GM04503 (cell line): ENCODE results near the gene MIA.
"Not testable (repeated sequence)": the region's sequence is repeated elsewhere in the genome, so short reads cannot be mapped to it uniquely, and the experiment has no call there.

ENCODE experiments used
- DNase-seq: peaks from one replicate; pipeline ENCODE4 v3.0.0-alpha.2; 2012; ENCODE audit warnings: low read depth

The MIA gene

DNA sequence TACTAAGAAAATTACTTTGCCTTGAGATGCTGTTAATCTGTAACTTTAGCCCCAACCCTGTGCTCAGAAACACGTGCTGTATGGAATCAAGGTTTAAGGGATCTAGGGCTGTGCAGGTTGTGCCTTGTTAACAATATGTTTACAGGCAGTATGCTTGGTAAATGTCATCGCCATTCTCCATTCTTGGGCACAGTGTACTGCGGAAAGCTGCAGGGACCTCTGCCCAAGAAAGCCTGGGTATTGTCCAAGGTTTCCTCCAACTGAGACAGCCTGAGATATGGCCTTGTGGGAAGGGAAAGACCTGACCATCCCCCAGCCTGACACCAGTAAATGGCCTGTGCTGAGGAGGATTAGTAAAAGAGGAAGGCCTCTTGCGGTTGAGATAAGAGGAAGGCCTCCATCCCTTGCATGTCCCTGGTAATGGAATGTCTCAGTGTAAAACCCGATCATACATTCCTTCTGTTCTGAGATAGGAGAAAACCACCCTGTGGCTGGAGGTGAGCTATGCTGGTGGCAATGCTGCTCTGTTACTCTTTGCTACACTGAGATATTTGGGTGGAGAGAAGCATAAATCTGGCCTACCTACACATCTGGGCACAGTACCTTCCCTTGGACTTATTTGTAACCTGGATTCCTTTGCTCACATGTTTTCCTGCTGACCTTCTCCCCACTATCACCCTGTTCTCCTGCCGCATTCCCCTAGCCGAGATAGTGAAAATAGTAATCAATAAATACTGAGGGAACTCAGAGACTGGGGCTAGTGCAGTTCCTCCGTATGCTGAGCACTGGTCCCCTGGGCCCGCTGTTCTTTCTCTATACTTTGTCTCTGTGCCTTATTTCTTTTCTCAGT, 47.6 kb downstream of the MIA start:
- DNase-seq, result not testable (repeated sequence)

DNA sequence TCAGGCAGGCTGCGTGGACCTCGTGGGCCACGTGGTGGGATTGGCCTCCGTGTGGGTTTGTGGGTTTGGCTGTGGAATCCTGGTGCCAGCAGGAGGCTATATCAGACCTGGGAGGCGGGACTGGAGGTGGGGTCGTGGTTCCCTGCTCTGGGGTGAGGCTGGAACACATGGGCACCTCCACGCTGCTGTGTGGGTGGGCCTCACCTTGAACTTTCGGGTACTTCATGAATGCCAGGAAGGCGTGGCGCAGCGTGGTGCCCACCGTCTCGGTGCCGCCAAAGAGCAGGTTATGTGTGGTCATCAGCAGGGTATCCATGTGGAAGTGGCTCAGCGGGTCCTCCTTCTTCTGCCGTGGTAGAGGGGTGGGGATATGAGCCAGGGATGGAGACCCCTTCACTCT, 49.6 kb downstream of the MIA start:
- DNase-seq, result not testable (repeated sequence)

DNA sequence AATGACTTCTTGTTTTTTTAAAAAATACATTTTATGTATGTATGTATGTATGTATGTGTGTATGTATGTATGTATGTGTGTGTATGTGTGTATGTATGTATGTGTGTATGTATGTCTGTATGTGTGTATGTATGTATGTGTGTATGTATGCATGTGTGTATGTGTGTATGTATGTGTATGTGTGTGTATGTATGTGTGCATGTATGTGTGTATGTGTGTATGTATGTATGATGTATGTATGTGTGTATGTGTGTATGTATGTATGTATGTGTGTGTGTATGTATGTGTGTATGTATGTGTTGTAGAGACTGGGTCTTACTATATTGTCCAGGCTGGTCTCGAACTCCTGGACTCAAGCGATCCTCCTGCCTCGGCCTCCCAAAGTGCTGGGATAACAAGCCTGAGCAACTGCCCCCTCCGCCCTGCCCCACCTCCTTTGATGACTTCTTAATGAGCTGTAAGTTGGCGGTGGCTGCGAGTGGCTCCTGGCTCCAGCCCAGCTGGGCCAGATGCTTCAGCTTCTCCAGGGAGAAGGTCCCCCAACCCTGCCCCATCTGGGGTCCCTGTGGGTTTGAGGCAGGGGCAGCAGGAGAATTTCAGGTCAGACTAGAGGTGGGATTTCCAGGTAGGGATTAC, 50.3 kb downstream of the MIA start:
- DNase-seq, result not testable (repeated sequence)

DNA sequence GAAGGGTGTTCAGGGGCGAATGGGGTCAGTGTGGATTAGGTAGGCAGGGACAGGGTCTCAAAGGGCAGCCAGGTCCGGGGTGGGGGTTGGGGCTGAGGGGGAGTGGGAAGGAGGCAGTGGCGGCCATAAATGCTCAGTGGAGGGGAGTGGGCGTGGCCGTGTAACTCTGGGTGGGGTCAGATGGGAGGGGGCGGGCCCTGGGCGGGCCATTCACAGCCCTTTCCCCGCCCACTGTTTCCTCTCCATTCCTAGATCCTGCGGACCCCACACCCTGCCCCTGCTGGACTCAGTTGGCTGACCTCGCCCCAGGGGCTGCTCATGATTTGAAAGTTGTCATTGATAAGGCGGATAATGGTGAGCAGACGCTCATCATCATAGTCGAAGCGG, 51.0 kb downstream of the MIA start:
- not testable (repeated sequence) for DNase-seq

DNA sequence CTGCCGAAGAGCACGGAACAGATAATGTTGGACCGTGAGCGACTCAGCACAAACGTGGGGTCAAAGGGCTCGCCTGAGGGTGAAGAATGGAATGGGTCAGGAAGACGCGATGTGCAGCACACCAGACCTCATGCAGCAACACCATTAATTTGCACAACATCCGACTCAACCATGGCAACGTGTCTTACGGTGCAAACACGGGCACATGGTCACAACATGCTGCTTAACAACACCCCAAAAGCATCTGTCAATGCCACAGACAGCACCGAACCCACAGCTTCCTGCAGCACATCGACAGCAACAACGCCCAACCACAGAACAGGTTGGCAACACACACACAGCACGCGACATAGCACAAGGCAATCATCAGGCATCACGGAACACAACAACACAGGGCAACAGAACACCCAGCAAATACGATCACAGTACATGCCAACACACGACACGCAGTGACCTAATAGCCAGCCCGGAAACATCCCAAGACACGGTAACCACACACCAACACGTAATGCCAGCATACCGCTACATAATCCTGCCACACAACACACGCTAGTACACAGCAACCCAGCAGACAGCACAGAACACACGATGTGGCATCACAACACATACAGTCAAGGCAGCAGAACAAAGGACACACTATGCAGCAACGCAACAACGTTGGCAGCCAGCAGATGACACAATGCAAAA, 51.5 kb downstream of the MIA start:
- DNase-seq, result not testable (repeated sequence)
